ENCODE results near the gene ACER1.

DNA sequence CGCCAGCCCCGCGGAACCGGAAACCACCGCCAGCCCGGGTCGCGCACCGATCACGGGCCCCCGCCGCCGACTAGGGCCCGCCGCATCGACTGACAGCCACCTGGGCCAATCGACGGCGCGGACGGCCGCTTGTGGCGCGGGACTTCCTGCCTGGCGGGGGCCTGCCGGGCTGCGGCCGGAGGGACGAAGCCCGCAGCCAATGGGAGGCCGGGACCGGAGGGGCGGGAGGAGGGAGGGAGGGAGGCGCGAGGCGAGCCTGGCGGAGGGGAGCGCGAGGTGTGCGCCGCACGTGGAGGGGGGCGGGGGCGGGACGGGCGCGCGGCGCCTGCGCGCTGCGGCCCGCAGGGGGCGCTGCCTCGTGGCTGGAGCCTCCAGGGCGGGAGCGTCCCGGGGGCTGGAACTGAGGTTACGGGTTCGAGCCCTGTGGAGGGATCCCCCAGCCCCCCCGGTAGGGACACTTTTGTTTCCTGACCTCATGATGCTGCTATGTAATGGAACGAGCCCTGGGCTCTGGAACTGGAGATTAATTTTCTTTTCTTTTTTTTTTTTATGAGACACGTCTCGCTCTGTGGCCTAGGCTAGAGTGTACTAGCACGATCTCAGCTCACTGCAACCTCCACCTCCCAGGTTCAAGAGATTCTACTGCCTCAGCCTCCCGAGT, 53.4 kb downstream of the ACER1 start, which contains the start of gene MLLT1:
- TF ChIP-seq, protein P1, sequence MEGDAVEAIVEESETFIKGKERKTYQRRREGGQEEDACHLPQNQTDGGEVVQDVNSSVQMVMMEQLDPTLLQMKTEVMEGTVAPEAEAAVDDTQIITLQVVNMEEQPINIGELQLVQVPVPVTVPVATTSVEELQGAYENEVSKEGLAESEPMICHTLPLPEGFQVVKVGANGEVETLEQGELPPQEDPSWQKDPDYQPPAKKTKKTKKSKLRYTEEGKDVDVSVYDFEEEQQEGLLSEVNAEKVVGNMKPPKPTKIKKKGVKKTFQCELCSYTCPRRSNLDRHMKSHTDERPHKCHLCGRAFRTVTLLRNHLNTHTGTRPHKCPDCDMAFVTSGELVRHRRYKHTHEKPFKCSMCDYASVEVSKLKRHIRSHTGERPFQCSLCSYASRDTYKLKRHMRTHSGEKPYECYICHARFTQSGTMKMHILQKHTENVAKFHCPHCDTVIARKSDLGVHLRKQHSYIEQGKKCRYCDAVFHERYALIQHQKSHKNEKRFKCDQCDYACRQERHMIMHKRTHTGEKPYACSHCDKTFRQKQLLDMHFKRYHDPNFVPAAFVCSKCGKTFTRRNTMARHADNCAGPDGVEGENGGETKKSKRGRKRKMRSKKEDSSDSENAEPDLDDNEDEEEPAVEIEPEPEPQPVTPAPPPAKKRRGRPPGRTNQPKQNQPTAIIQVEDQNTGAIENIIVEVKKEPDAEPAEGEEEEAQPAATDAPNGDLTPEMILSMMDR (IDR thresholded peaks at IDR 0.05): peak; percentile 56 to 91 (median 82)
- peak in 1 of 2 donors; percentile 46 for TF ChIP-seq POLR2A (IDR thresholded peaks at IDR 0.05)
